22Rv1 (cell line): ENCODE results near the gene STK39.

Experiments
- H3K27ac ChIP-seq: fragments of 450-650 bp; 2 replicates; pipeline ENCODE4 v1.5.1; 2017
- ZFX ChIP-seq: fragments of 450-650 bp; IDR thresholded peaks from 2 replicates; pipeline ENCODE4 v1.6.1; 2017; ENCODE audit warnings: antibody characterized with exemption, borderline replicate concordance
- TF ChIP-seq, protein P1 (sequence below): fragments of 450-650 bp; IDR thresholded peaks from 2 replicates; pipeline ENCODE4 v1.5.1; 2017; ENCODE audit warnings: mild to moderate bottlenecking

Gene STK39

DNA sequence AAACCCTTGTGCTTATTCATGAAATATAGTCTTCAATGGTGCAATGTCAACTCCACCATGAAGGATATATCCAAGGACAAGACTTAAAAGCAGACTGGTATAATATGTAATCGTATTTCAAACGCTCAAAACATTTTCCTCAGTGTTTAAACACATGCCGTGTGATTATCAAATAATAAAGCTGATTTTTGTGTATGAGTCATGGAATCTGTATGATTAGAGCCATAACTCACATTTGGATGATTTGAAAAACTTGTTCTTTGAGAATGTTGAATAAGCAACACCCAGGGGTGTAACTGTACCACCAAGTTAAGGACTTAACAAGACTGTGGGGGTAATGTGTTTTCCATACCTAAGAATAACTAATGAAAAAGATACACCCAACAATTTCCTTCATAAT is 215.3 kb downstream of the STK39 start:
- no peak overlapping the region for H3K27ac ChIP-seq
- TF ChIP-seq, protein P1, sequence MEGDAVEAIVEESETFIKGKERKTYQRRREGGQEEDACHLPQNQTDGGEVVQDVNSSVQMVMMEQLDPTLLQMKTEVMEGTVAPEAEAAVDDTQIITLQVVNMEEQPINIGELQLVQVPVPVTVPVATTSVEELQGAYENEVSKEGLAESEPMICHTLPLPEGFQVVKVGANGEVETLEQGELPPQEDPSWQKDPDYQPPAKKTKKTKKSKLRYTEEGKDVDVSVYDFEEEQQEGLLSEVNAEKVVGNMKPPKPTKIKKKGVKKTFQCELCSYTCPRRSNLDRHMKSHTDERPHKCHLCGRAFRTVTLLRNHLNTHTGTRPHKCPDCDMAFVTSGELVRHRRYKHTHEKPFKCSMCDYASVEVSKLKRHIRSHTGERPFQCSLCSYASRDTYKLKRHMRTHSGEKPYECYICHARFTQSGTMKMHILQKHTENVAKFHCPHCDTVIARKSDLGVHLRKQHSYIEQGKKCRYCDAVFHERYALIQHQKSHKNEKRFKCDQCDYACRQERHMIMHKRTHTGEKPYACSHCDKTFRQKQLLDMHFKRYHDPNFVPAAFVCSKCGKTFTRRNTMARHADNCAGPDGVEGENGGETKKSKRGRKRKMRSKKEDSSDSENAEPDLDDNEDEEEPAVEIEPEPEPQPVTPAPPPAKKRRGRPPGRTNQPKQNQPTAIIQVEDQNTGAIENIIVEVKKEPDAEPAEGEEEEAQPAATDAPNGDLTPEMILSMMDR, result no peak
- TF ChIP-seq ZFX, result no peak

DNA sequence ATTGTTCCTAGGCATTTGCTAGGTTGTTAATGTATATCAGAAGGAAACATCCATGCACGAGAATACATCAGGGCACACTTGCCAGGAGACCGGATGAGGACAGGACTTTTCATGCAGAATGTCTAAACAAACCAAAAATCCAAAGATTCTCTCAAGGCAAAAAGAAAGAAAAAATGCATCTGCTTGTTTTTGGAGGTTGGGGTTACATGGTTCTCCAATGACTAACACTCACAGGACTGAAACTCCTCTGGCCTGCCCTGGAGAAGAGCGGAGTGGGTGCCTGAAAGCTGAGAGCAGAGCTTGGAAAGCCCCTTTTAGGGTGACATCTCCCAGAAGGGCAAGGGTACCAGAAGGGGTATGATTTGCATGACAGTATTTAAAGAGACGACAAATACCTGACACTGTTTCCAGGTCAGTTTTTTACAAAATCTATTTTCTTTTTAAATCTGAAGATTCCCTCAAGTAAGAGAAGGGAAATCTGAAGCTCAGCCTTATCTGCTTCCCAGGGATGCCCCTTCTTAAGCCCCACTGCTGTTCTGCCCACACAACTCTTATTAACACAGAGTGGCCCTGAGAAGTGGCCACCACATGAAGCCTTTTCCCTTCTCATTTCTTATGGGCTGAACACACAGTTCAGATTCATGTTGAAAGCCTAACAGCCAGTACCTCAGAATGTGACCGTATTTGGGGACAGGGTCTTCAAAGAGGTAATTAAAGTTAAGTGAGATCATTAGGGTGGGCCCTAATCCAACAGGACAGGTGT is 216.4 kb downstream of the STK39 start:
- TF ChIP-seq, protein P1, result no peak
- no peak for TF ChIP-seq ZFX
- H3K27ac ChIP-seq, result no peak overlapping the region

DNA sequence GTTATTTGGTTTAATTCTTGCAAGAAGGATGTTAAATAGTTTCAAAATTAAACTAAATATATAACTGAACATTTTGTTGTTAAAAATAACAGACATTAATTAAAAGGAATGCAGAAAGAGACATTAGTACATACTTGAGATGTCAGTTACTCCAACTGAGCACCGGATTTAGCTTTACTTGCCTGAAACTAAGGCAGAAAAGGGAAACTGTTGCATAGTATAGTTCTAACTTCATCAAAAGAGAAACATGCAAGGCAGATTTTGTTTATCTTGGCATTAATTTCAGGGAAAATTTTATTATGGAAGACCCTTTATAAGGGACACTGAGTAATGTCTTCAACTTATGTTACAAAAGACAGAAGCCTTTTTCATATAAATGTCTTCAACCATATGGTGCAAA is 218.3 kb downstream of the STK39 start:
- H3K27ac ChIP-seq, result no peak overlapping the region
- TF ChIP-seq, protein P1, result no peak
- TF ChIP-seq ZFX, result no peak

DNA sequence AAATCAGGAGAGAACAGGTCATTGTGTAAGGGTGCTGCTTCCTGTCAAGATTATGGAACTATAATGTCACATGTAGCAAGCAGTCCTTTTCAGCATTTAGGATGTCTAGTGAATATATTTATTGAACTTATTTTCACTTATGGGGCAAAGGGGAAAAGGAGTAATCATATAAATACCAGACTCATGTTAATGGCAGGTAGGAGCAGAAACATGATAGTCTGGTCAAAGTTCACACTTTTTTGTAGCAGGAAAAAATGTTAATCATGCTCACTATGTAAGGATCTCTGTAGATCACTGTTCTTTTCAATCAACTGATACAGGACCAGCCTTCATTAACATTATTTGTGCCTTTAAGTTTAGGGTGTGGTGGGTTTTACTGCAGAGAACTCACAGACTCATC is 219.0 kb downstream of the STK39 start:
- TF ChIP-seq, protein P1, result no peak
- no peak for TF ChIP-seq ZFX
- H3K27ac ChIP-seq, result no peak overlapping the region

DNA sequence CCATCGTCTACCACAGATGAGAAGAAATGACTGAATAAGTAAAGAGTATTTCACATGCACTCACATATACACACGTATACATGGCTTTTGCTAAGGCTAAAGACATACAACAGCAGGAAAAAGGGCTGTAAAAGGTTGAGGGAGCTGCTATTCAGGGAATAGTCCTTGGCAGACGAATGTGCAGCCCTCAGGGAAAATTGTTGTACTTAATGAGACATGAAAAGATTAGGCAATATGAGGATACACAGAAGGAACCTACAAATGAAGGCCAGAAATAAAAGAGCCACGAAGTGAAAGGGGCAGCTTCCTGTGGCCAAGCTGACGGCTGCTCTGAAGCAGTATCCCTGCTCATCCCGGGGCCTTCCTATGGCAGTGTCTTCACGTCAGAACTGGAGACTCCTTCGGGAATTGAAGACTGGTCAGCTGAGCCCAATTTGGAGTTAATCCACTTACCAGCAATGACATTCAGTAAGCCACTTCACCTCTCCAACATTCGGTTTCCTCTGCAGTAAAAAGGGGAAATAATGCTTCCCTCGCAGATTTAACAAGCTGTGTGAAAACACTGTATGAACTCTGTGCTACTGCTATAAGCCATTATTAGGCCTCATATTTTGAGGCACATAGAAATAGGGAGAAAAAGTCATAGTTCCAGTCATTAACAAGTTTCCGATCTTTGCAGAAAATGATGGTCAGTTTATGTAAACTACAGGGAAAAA is 221.8 kb downstream of the STK39 start:
- no peak for TF ChIP-seq ZFX
- TF ChIP-seq, protein P1, result no peak
- H3K27ac ChIP-seq, result no peak overlapping the region

DNA sequence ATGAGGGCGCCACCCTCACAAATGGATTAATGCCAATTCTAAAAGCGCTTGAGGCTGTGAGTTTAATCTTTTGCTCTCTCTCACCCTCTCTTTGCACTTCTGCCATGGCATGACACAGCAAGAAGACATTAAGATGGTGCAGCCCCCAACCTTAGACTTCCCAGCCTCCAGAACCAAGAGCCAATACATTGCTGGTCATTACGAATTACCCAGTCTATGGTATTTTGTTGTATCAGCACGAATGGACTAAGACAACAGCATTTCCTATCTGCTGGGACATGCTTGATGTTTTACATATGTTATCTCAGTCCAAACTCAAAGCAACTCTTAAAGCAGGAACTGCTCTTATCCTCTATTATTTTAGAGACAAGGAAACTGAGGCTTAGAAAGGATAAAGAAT is 222.9 kb downstream of the STK39 start:
- TF ChIP-seq, protein P1, result no peak
- no peak for TF ChIP-seq ZFX
- no peak overlapping the region for H3K27ac ChIP-seq
